Activated CD4-positive, alpha-beta T cell treated with anti-CD3 and anti-CD28 coated beads for 4 hours (primary cell): Measurements from ENCODE around the gene PCBP1.
"Not testable (repeated sequence)": the region's sequence is repeated elsewhere in the genome, so short reads cannot be mapped to it uniquely, and the experiment has no call there.

Source experiments
- DNase-seq, 2 donors: peaks; one replicate each; pipeline ENCODE4 v3.0.0-alpha.2; 2020

Gene PCBP1

GRCh38 chr2:70101174-70101573 is 13.9 kb downstream of the PCBP1 start:
- DNase-seq: no peak

- not testable (repeated sequence) for DNase-seq
Observed at GRCh38 chr2:70101686-70102085, 14.4 kb downstream of the PCBP1 start.

GRCh38 chr2:70102323-70102905 is 15.1 kb downstream of the PCBP1 start:
- DNase-seq: not testable (repeated sequence)

- DNase-seq: no peak
Observed at GRCh38 chr2:70103531-70104061, 16.3 kb downstream of the PCBP1 start.

- DNase-seq: peak in 1 of 2 donors; percentile 22
Observed at GRCh38 chr2:70104231-70105111, 17.2 kb downstream of the PCBP1 start.

- DNase-seq: not testable (repeated sequence)
Observed at GRCh38 chr2:70106138-70106537, 18.9 kb downstream of the PCBP1 start.

- DNase-seq: not testable (repeated sequence)
Observed at GRCh38 chr2:70110397-70110796, 23.1 kb downstream of the PCBP1 start.

GRCh38 chr2:70111752-70112591 is 24.7 kb downstream of the PCBP1 start:
- DNase-seq: no peak

- DNase-seq: no peak
Observed at GRCh38 chr2:70113359-70114070, 26.2 kb downstream of the PCBP1 start.

GRCh38 chr2:70115646-70116442 is 28.6 kb downstream of the PCBP1 start:
- no peak for DNase-seq

- no peak for DNase-seq
Observed at GRCh38 chr2:70116936-70117552, 29.8 kb downstream of the PCBP1 start.

GRCh38 chr2:70118798-70119454 is 31.6 kb downstream of the PCBP1 start:
- no peak for DNase-seq

GRCh38 chr2:70121627-70122372 is 34.5 kb downstream of the PCBP1 start:
- DNase-seq: no peak

- no peak for DNase-seq
Observed at GRCh38 chr2:70122470-70122869, 35.2 kb downstream of the PCBP1 start.

- no peak for DNase-seq
Observed at GRCh38 chr2:70123051-70123828, 36.0 kb downstream of the PCBP1 start.

GRCh38 chr2:70123829-70124116 is 36.5 kb downstream of the PCBP1 start:
- no peak for DNase-seq

GRCh38 chr2:70124983-70125480 is 37.8 kb downstream of the PCBP1 start:
- peak; percentile 63 to 65 for DNase-seq

GRCh38 chr2:70125498-70125898 is 38.2 kb downstream of the PCBP1 start:
- no peak for DNase-seq

GRCh38 chr2:70126413-70126812 is 39.1 kb downstream of the PCBP1 start:
- no peak for DNase-seq
